Esophagus squamous epithelium (tissue), 4 donors: ENCODE results near the gene WDR1.

Experiments
- POLR2A ChIP-seq, 4 donors: fragments of 450-650 bp; IDR thresholded peaks; one replicate each; pipeline ENCODE4 v1.6.1; 2017; ENCODE audit warnings: antibody characterized with exemption in 4 of 4, mild to moderate bottlenecking in 4 of 4, moderate library complexity in 3 of 4
- TF ChIP-seq, protein P1 (sequence below), 6 experiments: fragments of 450-650 bp in 4 of 6; fragments of 200-600 bp in 2 of 6; sonication (generic) in 2 of 6; IDR thresholded peaks; one replicate each; pipeline ENCODE4 v1.5.1; 2016 to 2019; ENCODE audit warnings: antibody characterized with exemption in 6 of 6, mild to moderate bottlenecking in 4 of 6, moderate library complexity in 4 of 6

DNA sequence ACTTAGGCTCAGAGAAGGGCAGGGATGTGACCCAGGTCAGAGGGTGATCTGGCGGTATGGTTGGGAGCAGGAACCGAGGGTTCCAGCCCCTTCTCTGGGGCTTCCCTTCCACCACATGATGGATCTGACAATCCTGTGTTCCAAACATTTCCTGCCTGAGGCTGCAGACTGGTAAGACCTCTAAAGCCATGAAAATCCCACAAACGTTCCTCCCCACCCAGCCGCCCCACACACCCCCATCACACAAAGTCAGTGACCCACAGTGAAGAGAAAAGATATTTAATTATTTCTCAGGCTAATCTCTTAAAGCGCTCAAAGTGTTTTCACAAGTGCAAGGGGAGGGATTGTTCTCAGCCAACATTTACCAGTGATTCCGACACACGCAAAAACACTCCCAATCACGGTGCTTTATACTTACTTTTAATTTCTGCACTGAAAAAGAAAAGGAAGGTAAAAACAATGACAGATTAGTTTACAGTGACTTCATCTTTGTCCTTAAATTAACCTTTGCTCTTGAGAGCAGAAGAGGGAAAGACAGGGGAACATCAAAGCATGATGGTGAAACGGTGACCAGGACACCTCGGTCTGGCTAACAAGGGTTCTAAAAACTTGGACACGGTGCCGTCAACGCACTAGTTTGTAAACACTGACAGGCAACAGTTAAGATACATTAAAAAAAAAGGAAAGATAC lies 42.4 kb downstream of the WDR1 start:
- TF ChIP-seq, protein P1, sequence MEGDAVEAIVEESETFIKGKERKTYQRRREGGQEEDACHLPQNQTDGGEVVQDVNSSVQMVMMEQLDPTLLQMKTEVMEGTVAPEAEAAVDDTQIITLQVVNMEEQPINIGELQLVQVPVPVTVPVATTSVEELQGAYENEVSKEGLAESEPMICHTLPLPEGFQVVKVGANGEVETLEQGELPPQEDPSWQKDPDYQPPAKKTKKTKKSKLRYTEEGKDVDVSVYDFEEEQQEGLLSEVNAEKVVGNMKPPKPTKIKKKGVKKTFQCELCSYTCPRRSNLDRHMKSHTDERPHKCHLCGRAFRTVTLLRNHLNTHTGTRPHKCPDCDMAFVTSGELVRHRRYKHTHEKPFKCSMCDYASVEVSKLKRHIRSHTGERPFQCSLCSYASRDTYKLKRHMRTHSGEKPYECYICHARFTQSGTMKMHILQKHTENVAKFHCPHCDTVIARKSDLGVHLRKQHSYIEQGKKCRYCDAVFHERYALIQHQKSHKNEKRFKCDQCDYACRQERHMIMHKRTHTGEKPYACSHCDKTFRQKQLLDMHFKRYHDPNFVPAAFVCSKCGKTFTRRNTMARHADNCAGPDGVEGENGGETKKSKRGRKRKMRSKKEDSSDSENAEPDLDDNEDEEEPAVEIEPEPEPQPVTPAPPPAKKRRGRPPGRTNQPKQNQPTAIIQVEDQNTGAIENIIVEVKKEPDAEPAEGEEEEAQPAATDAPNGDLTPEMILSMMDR (IDR thresholded peaks at IDR 0.05) = no peak
- TF ChIP-seq POLR2A (IDR thresholded peaks at IDR 0.05) = no peak
